PFSK-1 (cell line): Measurements from ENCODE around the gene DCXR.

Experiments
- FOXP2 ChIP-seq: optimal IDR thresholded peaks from 2 replicates; pipeline ENCODE3; 2011; ENCODE audit warnings: borderline replicate concordance, control low read depth, inconsistent platforms; ENCODE audit not compliant: insufficient read depth; ENCODE audit errors: extremely low read length, extremely low read depth
- POLR2AphosphoS5 ChIP-seq: IDR thresholded peaks from 2 replicates; pipeline ENCODE4 v1.6.1; 2012; ENCODE audit warnings: low read depth, mild to moderate bottlenecking, control low read depth, low read length, moderate library complexity
- REST ChIP-seq, 2 experiments: IDR thresholded peaks; 2 replicates each; pipeline versions ENCODE4 v1.6.1 to v1.8.0; 2011 to 2012; ENCODE audit warnings: low read depth in 2 of 2, low read length in 2 of 2, control low read depth in 1 of 2, inconsistent platforms in 1 of 2, mild to moderate bottlenecking in 1 of 2, moderate library complexity in 1 of 2; ENCODE audit not compliant: insufficient read depth in 1 of 2
- SIN3A ChIP-seq: IDR thresholded peaks from 2 replicates; pipeline ENCODE4 v1.6.1; 2012; ENCODE audit warnings: mild to moderate bottlenecking, low read length, moderate library complexity, borderline replicate concordance; ENCODE audit not compliant: insufficient read depth
- TAF1 ChIP-seq: IDR thresholded peaks from 2 replicates; pipeline ENCODE4 v1.6.1; 2012; ENCODE audit warnings: low read length, control low read depth, borderline replicate concordance; ENCODE audit not compliant: insufficient read depth

DCXR gene

GRCh38 chr17:82080789-82081464 is 43.4 kb upstream of the DCXR start:
- no peak for TF ChIP-seq TAF1
- no peak for TF ChIP-seq SIN3A
- TF ChIP-seq POLR2AphosphoS5 = no peak

GRCh38 chr17:82080048-82080788 is 42.7 kb upstream of the DCXR start:
- no peak for TF ChIP-seq REST (IDR thresholded peaks at IDR 0.05; ENCODE audit: insufficient read depth in 1 of 2, low read depth in 2 of 2, low read length in 2 of 2)

- no peak for TF ChIP-seq POLR2AphosphoS5
- no peak for TF ChIP-seq TAF1
- no peak for TF ChIP-seq SIN3A
- no peak for TF ChIP-seq REST (IDR thresholded peaks at IDR 0.05; ENCODE audit: insufficient read depth in 1 of 2, low read depth in 2 of 2, low read length in 2 of 2)
- TF ChIP-seq FOXP2 = no peak
Observed at GRCh38 chr17:82079001-82079677, 41.6 kb upstream of the DCXR start.

GRCh38 chr17:82078433-82078832 is 40.9 kb upstream of the DCXR start:
- TF ChIP-seq POLR2AphosphoS5 = no peak
- no peak for TF ChIP-seq FOXP2
- TF ChIP-seq REST (IDR thresholded peaks at IDR 0.05; ENCODE audit: insufficient read depth in 1 of 2, low read depth in 2 of 2, low read length in 2 of 2) = no peak
- TF ChIP-seq SIN3A = no peak
- TF ChIP-seq TAF1 = no peak

GRCh38 chr17:82077617-82078358 is 40.3 kb upstream of the DCXR start:
- peak; percentile 49; the same call in 1 of the 2 replicates for TF ChIP-seq POLR2AphosphoS5
- TF ChIP-seq FOXP2 = no peak
